GM19238 (cell line): ENCODE measurements around the gene TEX29.

Source experiments
- DNase-seq: peaks from one replicate; pipeline ENCODE4 v3.0.0; 2011; ENCODE audit warnings: low spot score; ENCODE audit not compliant: insufficient read length

TEX29 gene

DNA sequence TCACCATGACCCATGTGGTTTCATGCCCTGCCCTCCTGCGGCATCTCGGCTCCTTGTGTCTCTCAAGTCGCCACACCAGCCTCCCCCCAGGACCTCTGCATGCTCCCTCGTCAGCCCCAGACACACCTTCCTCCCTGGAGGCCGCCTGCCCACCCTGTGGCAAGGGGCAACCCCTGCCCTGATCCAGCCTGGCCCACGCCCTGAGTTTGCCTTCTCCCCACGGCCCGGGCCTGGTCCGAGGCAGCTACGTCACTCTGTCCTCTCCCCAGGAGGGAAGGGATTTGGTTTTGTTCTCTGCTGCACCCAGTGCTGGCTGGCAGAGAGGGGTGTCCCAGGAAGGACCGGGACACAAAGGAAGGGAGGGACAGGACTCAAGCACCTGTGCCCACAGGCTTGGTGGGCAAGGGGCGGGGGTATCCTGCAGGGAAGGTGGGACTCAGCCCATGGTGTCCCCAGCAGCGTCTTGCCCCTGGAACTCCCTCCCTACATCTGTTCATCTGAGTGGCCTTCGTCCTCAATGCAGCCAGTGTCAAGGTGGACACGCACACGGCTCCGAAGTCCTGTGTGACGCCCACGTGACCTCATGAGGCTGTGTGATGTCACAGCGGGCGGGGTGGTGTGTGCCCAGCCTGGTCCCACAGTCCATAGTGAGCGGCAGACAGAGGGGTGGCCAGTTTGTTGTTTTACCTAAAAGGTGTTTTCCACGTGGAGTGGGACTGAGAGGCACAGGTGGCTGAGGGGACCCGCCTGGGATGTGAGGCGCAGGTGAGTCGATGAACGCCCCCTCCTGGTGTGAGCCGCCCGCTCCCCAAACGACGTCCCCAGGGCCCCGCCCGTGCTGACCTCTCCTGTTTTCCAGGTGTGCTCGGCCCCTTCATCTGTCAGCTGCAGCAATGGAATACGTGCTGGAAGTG lies at the start of gene TEX29:
Gene TEX29 (plus strand): TSS at position 645 of the 914 bp plus-strand sequence. CDS start 249 bp downstream, at position 894.
- DNase-seq = no peak

DNA sequence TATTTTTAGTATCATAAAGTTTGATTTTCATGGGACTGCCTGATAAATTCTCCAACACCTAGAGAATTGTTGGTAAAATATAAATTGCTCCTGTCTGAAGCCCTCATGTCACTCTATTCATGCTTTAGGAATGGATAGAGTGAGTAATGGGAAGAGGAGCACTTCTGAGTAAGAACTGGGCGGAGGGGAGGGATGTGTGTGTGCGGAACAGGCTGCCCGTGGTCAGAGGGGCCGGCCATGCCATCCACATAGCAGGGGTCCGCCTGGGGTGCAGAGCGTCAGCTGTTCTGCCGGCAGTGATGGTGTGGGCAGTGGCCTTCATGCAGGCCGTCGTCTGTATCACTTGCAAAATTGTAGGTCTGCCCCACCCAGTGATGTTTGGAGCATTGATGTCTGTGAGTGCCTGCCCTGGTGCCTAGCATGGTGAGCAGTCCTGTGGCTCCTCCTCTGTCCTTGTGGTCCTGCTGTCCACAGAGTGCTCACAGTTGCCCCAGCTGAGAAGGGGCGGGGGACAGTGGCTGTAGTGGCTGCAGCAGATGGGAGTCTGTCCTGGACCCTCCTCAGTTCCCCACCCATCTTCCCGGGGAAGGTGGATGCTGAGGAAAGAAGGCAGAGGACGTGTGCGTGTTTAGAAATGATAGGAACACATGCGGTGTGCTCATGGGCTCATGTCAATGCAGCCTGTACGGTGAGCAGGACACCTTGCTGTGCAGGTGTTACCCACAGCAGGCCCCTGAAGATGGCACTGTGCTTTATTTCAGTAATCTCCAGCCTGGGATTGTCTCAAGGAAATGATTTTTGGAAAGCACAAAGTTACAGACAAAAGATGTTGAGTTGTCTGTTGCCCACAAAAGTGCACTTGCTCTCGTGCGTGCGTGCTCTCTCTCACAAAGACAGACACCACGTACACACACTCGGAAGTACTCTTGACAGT lies 49.4 kb upstream of the TEX29 start:
- no peak for DNase-seq

DNA sequence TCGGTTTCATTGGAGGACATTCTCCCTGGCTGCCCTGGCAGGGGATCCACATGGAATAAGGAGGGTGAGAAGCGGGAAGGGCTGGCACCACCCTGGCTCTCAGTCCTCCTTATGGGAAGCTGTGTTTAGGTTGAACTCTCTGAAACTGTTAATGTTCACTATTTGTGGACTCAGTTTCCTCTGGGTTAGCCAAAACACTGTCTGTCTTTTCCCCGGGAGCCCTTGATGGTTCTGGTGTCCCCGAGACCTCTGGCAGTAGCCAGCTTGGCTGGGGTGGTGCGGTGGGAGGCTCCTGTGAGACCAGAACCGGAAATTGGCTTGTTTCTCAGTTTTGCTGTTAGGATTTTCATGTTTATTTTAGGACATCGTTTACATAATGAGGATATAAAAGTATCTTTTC lies 48.3 kb upstream of the TEX29 start:
- DNase-seq = no peak

DNA sequence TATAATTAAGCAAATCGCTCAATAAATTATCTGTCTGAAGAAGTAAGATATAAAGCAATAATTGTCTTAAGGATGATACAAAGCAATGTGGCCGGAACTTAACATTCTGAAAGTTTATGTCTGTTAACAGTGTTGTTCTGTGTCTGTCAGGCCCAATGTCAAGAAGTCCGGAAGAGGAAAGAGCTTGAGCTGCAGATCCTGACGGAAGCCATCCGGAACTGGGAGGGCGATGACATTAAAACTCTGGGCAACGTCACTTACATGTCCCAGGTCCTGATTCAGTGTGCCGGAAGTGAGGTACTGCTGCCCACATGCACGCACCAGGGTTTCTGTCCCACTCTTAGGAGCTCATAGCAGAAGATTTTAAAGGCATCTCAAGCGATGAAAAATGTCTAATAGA lies 45.1 kb upstream of the TEX29 start:
- DNase-seq = no peak

DNA sequence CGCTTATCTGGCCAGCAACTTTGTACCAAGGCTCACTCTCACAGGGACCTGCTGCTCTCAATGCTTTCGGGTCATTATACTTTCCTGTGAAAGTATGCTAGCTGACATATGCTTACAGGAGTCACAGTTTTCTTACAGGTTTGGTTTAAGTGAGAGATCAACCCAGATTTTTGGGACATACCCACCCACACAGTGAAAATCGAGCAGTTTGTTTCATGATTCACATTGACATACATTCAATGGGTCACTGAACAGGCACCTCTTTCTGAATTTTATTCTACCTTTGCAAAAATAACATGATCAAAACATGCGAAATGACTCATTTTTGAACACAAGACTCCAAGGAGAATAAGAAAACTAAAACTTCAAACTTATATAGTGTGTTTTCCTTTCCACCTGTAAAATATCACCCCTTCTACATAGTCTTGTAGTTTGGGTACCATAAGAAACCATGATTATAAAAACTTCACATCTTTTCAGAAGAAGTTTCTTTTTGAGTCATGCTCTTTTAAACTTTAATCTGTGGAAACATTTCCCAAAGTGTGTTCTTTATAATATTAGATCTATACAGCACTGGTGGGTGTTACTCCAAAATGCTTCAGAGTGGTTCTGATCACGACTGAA lies 44.3 kb upstream of the TEX29 start:
- DNase-seq = no peak

DNA sequence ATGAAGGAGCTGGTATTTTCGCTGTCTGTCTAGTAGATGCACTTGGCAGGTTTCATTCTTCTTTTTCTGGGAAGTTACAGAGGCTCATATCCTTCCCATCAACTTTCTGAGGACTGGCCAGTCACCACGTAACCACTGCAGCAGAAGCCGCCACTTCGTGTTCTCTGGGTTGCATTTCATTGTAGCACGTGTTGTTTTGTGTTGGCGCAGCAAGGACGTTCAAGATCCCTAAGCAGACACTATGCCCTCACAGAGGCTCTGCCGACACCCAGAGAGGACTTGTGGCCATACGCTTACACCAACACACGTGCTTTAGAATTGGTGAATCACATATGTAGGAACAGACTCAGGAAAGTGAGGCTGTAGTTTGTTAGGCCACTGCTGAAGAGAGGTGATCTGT lies 42.2 kb upstream of the TEX29 start:
- no peak for DNase-seq

DNA sequence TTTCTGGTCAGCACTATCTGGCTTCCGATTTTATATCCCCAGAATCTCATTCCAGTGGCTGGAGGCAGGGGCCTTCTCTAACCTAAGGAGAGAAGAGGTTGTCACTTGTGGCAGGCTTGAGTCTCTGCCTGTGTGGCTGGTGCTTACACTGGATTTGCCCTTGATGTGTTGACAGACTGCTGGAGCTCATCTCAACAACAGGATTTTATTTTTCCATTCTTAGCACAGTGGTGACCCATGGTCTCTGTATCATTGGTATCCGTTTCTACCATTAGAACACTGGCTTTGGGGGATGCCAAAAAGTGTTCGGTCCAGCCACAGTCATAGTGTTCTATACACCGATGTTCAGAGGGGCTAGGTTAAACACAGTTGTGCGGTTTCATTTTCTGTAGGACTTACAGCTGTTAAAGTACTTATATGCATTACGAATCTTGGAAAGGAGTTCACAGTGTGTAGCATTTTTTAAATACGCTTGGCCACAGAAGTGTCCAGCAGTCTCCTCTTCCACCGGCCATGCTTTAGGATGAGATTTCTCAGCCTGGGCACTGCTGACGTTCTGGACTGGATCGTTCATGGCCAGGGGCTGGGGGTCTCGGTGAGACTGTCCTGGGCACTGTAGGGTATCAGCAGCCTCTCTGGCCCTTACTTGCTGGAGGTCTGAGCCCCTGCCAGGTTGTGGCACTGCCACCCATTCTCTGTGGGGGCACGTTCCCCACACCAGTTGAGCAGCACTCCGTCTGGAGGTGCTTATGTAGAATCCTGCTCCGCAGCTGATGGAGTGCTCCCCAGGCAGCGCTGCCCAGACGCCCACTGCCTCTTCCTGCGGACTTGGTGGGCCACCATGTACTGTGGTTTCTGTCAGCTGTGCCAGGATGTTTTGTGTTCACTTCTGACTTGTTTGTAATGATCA lies 41.4 kb upstream of the TEX29 start:
- DNase-seq = no peak

DNA sequence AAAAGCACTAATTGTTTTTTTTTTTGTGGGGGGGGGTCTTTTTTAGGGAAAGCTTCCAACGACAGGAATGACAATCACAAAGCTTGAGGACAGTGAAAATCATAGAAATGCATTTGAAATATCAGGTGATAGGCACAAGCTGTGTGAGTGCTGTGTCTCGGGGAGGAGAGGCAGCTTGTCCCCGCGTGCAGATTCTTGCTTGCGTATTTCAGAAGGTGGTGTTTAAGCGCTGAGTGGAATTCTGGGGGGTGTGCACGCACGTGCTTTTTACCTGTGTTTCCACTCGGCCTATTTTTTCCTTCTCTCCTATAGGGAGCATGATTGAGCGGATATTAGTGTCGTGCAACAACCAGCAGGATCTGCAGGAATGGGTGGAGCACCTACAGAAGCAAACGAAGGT lies 40.2 kb upstream of the TEX29 start:
- DNase-seq = no peak

DNA sequence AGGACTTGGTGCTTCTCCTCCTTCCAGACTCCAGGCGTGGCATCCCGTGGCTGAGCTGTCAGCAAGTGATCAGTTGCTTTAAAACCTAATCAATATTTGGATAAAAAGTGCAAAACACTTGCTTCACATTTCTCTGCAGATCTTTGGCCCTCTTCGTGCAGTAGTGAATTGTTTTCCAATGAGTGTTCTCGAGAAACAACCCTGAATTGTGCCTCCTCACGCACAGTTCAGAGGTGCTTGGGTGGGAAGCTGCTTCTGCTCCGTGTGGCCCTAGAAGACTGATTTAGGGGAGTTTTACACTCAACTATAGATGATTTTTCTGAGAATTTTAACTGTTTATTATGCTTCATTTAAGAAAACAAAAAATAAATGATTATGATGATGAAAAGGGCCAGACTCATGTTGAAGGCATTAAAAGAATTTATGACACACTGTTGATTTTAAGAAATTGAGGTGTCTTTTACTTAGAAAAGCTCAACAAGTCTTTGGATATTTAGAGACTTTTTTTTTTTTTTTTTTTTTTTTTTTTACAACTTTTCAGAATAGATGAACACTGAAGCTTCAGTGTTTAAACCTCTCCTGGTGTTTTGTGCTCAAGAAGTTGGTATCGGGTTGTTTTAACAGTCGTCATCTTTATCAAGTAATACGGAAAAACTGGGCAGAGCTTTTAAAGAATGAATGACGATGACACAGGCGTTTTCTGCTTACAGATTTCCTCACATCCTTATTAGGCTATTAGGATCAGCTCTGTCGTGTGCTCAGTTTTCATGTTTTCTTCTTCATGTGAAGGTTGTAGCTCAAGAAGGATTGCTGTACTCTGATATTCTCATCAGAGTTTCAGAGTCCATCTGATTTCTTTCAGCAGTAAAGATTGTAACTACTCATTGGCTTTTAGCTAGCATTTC lies 39.5 kb upstream of the TEX29 start:
- no peak for DNase-seq

DNA sequence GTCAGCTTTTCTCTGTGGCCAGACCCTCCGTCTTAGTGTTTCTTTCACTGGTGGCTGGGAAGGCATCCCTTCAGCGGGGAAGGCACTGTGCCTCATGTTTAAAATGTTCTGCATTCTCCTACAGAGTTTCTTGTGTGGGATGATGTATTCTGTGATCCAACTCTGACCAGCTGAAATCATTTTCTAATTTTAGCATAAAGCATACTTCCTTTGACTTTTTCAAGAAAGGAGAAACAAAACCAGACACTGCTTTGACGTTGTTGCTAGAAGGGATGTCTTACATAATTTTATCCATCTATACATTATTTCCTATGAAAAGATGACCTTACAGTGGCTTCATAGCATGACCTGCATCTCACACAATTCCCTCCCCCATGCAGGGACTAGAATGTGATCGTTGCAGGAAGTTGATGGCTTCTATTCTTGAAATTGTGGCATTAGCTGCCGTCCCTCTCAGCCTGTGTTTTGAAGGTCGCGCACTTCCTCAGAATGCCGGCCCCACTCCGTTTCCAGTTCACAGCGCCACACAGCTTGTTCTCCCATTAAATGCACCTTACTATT lies 38.6 kb upstream of the TEX29 start:
- DNase-seq = no peak

DNA sequence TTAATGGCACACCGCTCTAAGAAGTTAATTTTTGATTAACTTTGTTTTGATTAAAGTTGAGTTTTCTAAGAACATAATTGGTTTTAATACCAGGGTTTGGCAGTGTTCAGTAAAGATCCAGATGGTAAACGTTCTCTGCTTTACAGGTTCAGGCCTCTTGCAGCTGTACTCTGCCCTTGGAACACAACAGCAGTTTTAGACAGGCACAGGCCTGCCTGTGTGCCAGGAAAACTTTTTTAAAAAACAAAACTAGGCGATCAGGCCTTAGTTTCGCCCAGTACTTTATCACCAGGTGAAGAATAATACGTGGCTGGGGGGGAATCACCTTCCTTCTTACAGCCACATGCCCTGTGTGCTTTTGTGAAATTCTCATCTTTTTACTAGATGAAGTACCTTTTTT lies 38.0 kb upstream of the TEX29 start:
- DNase-seq = no peak

DNA sequence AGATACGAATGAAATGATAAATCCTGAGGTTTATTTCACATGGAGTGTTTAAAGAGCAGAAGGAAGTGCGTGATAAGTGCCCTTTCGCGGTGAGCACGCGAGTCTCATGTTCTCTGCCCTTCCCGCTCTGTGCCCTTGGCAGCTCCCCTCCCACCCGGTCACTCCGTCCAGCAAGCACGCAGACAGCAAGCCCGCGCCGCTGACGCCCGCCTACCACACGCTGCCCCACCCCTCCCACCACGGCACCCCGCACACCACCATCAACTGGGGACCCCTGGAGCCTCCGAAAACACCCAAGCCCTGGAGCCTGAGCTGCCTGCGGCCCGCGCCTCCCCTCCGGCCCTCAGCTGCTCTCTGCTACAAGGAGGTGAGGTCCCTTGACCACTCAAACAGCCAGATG lies 37.4 kb upstream of the TEX29 start:
- no peak for DNase-seq

DNA sequence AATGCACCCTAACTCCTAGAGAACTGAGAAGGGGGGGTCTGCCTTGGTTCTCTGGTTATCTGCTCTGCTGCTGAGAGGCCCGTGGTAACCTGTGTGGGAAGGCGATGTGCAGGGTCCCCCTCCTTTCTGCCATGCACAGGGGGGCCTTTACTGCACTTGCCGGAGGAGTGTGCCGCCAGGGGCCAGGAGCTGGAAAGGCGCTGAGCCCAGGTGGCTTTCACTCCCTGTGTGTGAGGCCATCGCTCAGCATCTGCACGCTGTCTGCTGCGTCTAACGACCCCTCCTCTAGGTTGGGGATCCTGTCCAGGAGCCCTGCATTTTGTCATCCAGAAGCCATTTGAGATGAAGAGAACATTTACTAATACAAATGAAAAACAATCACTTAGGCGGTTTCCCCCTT lies 37.0 kb upstream of the TEX29 start:
- no peak for DNase-seq

DNA sequence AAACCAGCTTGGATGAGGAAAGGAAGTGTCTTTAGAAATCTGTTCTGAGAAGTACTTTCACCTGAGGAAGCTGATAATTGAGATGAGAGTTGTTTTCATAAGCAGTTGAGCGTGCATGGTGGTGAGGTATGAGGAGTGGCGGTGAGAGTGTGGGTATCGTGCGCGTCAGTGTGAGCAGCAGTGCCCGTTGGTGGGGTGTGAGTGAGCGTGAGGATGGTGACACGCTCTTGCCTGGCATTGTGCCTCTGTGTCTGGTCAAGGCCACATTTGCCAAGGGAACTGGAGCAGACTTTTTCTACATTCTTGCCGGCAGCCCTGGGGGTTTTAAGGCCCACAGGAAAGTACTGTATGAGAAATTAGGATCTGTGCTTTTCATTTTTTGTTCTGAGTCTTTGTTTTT lies 36.5 kb upstream of the TEX29 start:
- DNase-seq = no peak

DNA sequence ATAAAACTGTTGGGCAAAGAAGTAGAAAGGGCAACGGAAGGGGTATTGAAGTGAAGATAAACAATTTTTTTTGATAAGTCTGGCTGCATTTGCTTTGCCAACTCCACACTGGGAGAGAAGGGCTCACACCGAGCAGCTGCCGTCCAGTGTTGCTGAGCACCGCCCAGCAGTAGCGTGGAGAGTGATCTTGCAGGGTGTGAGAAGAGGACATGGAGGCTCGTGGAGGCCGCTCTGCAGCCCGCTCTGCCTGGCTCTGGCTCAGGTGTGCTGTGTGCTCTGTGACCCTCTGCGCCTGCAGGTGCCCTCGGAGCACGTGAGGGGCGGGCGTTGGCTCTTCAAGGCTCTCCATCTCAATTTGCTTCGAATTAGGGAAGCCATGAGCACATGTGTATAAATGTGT lies 35.9 kb upstream of the TEX29 start:
- no peak for DNase-seq

DNA sequence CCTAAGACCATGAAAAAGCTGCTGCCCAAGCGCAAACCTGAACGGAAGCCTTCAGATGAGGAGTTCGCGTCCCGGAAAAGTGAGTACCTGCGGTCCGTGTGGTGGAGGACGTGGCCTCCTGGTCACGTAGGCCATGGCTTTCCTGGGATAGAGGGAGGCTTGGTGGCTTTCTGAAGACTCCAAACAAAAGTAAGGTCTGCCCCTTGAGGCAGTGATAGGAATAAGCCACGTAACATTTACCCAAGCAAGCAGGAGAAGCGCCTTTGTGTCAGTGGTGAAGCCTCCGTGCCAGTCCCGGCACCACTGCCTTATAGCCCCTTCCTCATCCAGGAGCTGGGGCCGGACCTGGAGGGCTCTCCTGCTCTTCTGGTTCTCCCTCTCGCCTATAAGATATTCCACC lies 34.3 kb upstream of the TEX29 start:
- no peak for DNase-seq

DNA sequence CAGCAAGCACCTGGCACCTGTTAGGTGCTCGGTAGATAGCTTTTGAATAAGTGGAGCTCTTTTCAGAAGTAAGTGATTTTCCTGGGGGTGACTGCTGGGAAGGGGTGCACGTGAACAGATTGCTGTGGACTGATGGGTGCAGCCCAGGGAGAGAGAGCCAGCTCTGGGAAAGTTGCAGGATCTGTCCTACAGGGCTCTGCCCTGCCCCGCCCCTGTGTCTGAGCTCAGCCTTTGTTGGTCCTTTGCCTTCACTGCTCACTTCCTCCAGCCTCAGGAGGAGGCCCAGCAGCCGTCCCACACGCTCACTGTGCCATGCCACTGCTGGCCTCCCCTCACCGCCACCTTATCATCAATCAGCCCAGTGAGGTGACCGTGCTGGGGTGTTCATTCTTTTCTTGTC lies 33.7 kb upstream of the TEX29 start:
- DNase-seq = no peak

DNA sequence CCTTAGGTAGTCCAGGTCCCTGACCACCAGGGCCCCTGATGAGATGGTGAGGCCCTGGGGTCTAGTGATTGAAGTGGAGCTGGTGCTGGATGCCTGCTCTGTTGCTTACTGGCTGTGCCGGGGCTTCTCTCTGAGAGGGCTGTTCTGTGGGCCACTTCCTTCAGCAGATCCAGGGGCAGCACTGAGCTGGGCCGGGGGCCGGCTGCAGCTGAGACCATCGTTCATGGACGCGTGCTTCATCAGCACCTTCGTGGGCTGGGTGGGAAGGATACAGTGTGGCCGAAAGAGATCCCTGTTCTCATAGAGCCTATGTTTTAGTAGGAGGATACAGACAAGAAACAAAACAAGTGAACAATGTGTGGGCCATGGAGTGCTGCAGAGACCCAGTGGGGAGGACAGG lies 33.2 kb upstream of the TEX29 start:
- DNase-seq = no peak

DNA sequence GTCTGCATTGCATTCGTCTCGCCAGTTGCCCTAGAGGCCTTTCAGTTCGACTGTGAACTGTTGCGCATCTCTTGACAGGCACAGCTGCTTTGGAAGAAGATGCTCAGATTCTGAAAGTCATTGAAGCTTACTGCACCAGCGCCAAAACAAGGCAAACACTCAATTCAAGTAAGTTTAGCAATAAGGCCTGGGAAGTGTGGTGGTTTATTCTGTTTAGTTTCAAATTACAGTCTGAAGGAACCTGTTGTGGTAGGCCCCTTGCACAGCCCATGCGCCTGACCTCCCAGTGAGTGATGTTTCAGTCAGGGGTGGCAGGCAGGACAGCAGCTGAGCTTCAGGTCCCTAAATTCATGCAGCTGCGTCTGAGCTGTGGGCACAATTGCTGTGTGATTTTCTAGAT lies 32.2 kb upstream of the TEX29 start:
- no peak for DNase-seq

DNA sequence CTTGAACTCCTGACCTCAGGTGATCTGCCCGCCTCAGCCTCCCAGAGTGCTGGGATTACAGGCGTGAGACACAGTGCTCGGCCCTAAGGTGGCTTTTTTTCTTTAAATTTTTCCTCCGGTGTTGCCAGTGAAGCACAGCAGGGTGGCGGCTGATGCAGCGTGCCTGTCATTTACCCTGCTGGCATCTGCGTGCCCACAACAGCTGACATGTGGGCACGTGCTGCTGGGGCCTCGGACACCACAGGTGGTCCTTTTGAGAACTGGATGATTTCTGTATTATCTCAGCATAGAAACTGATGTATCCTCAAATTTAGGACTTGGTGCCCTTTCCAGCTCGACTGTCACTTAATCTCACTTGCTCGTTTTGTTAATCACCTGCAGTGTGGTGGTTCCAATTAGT lies 31.2 kb upstream of the TEX29 start:
- no peak for DNase-seq
